ENCODE results near the gene TPRA1. TPM values are rescaled to one million over a fixed set of nuclear protein-coding genes. Genes with fewer than 3 reads are reported as not detected.

TPRA1 gene
- total RNA-seq, 1 experiment from 2014 or later: 20.0 TPM

- no peak overlapping the region for H2BK120ac ChIP-seq (ENCODE audit: low read depth, low read length, poor library complexity, severe bottlenecking)
- no peaks in the 10 kb centered on the region for H3K9me3 ChIP-seq (ENCODE audit: control insufficient read depth, low read depth, low read length)
- no peak overlapping the region for H4K8ac ChIP-seq (replicated peaks; ENCODE audit: insufficient read length, low read depth, low read length)
- no peak overlapping the region for H4K5ac ChIP-seq (ENCODE audit: insufficient read length, low read depth, low read length)
- no peaks in the 10 kb centered on the region for H4K20me1 ChIP-seq (ENCODE audit: control insufficient read depth, insufficient read depth, insufficient read length)
- no peaks in the 10 kb centered on the region for H3K27me3 ChIP-seq (ENCODE audit: insufficient read depth, low read length)
- no peak overlapping the region for H2BK12ac ChIP-seq (ENCODE audit: insufficient read length, low read depth, low read length)
- H3K23ac ChIP-seq (ENCODE audit: insufficient read length, low read depth, low read length): no peak overlapping the region
- H3T11ph ChIP-seq (ENCODE audit: low read length): no peak overlapping the region
- Mint-ChIP-seq H3K27me3 (ENCODE audit: low read depth) (peaks cover 25% of the 10 kb centered on the region), H3K4me3 (no peak overlapping the region; a peak in 1 of 5 replicates), H3K9me3 (no peaks in the 10 kb centered on the region; a peak in 1 of 5 replicates), H3K27ac (no peak overlapping the region), H3K4me1 (peaks cover 9 to 15% of the 10 kb centered on the region in 2 experiments), H3K36me3 (ENCODE audit: insufficient read depth in 1 of 3, low read depth in 3 of 3) (no peaks in the 10 kb centered on the region)
- no peak overlapping the region for H3K4ac ChIP-seq (ENCODE audit: low read depth, low read length)
- no peak overlapping the region for H2BK15ac ChIP-seq (ENCODE audit: low read depth, low read length)
- H3K18ac ChIP-seq (ENCODE audit: insufficient read length, low read depth, low read length): no peak overlapping the region
- H3K14ac ChIP-seq (ENCODE audit: insufficient read depth, low read length): no peak overlapping the region
- no peak overlapping the region for H3K56ac ChIP-seq (ENCODE audit: insufficient read length, low read depth, low read length)
- H3K79me2 ChIP-seq (ENCODE audit: insufficient read depth, low read length): no peaks in the 10 kb centered on the region
- no peaks in the 10 kb centered on the region for H3K4me1 ChIP-seq (ENCODE audit: insufficient read depth, low read length)
- H3K27ac ChIP-seq (ENCODE audit: insufficient read length, low read depth, low read length): no peak overlapping the region
- no peak overlapping the region for H3K4me2 ChIP-seq (ENCODE audit: insufficient read depth, insufficient read length, low read length)
- peaks cover 6% of the 10 kb centered on the region for H3K23me2 ChIP-seq (ENCODE audit: insufficient read length, low read depth, low read length, poor library complexity, severe bottlenecking)
- H2BK5ac ChIP-seq (ENCODE audit: insufficient read length, low read length): no peak overlapping the region
- no peak overlapping the region for H3K9ac ChIP-seq (ENCODE audit: extremely low read depth, insufficient read length, low read length)
- H4K91ac ChIP-seq (ENCODE audit: insufficient read length, low read depth, low read length): no peak overlapping the region
- TF ChIP-seq CTCF (conservative IDR thresholded peaks at IDR 0.05): no peak
- DNase-seq: no peak
- no peak overlapping the region for H2AFZ ChIP-seq (ENCODE audit: low read length)
- no peaks in the 10 kb centered on the region for H3K79me1 ChIP-seq (ENCODE audit: insufficient read depth, low read depth, low read length, poor library complexity, severe bottlenecking)
- H2BK20ac ChIP-seq (ENCODE audit: low read depth, low read length, poor library complexity, severe bottlenecking): no peak overlapping the region
- no CpG with 5 or more reads among the region's 8 CpGs for WGBS (ENCODE audit: extremely low coverage, insufficient read length, low lambda C conversion rate)
- H2AK5ac ChIP-seq (ENCODE audit: insufficient read length, low read length): no peak overlapping the region
Measured at GRCh38 chr3:127545216-127545615, 45.3 kb downstream of the TPRA1 start.

Data from H9 (cell line).